Right renal pelvis (tissue), 4 donors: ENCODE measurements around the gene GALNT14. TPM values are rescaled to one million over a fixed set of nuclear protein-coding genes. Genes with fewer than 3 reads are reported as not detected.

ENCODE experiments used
- DNase-seq, 4 donors: peaks; one replicate each; pipeline ENCODE4 v3.0.0-alpha.2; 2013; ENCODE audit warnings: low read depth in 4 of 4, low spot score in 3 of 4, missing footprints in 1 of 4
- polyA plus RNA-seq, 4 donors: library from polyadenylated mRNA; unstranded; fragments of 120-200 nt; gene quantifications; one replicate each; pipeline ENCODE4 v1.2.1, GENCODE V29; 2013; ENCODE audit not compliant: insufficient read length in 4 of 4

The GALNT14 gene
- polyA plus RNA-seq, 4 donors, result 36.7 to 48.1 (median 39.7) TPM

GRCh38 chr2:31058096-31059035 is 79.9 kb downstream of the GALNT14 start:
- no peak for DNase-seq

- no peak for DNase-seq
Measured at GRCh38 chr2:31057691-31058090, 80.5 kb downstream of the GALNT14 start.

- no peak for DNase-seq
Measured at GRCh38 chr2:31055938-31056337, 82.3 kb downstream of the GALNT14 start.

- no peak for DNase-seq
Measured at GRCh38 chr2:31054842-31055388, 83.3 kb downstream of the GALNT14 start.

- DNase-seq, result no peak
Measured at GRCh38 chr2:31053929-31054782, 84.1 kb downstream of the GALNT14 start.

GRCh38 chr2:31052284-31052683 is 86.0 kb downstream of the GALNT14 start:
- no peak for DNase-seq

GRCh38 chr2:31051258-31052140 is 86.7 kb downstream of the GALNT14 start:
- DNase-seq, result no peak

GRCh38 chr2:31049916-31050588 is 88.2 kb downstream of the GALNT14 start:
- peak in 2 of 4 donors; percentile 42 to 59 for DNase-seq

GRCh38 chr2:31049264-31049663 is 89.0 kb downstream of the GALNT14 start:
- no peak for DNase-seq

- DNase-seq, result no peak
Measured at GRCh38 chr2:31047599-31047998, 90.6 kb downstream of the GALNT14 start.

- DNase-seq, result no peak
Measured at GRCh38 chr2:31038385-31038784, 99.9 kb downstream of the GALNT14 start.

GRCh38 chr2:31037058-31037457 is 101.2 kb downstream of the GALNT14 start:
- no peak for DNase-seq

GRCh38 chr2:31033032-31033431 is 105.2 kb downstream of the GALNT14 start:
- DNase-seq, result no peak

GRCh38 chr2:31032475-31032874 is 105.8 kb downstream of the GALNT14 start:
- no peak for DNase-seq

- DNase-seq, result no peak
Measured at GRCh38 chr2:31031132-31031706, 107.0 kb downstream of the GALNT14 start.

GRCh38 chr2:31028417-31028816 is 109.8 kb downstream of the GALNT14 start:
- no peak for DNase-seq

GRCh38 chr2:31027549-31027948 is 110.7 kb downstream of the GALNT14 start:
- DNase-seq, result no peak

- no peak for DNase-seq
Measured at GRCh38 chr2:31023541-31023940, 114.7 kb downstream of the GALNT14 start.

- DNase-seq, result no peak
Measured at GRCh38 chr2:31020713-31021112, 117.5 kb downstream of the GALNT14 start.
